Measurements from ENCODE around the gene FAF1. TPM values are rescaled to one million over a fixed set of nuclear protein-coding genes. Genes with fewer than 3 reads are reported as not detected.

The FAF1 gene
- total and polyA plus RNA-seq, 9 donors, result 23.1 to 76.0 (median 57.1) TPM

- TF ChIP-seq EP300 (IDR thresholded peaks at IDR 0.05) (no peak), POLR2A (IDR thresholded peaks at IDR 0.05) (no peak), CTCF (IDR thresholded peaks at IDR 0.05) (no peak)
- no peaks in the 10 kb centered on the region for H3K36me3 ChIP-seq
- H3K27me3 ChIP-seq, result peaks cover 10% of the 10 kb centered on the region
- no peak overlapping the region for H3K27ac ChIP-seq
- WGBS, 3 donors, result 34 to 36% (median 35%) methylated on average over 7 of the region's 7 CpGs
- H3K9me3 ChIP-seq, result no peaks in the 10 kb centered on the region
- H3K4me1 ChIP-seq (ENCODE audit: insufficient read depth), result peaks cover 1% of the 10 kb centered on the region
- intact Hi-C loops (cut with DNase I), result no loop called here
- no peak overlapping the region for H3K4me3 ChIP-seq
- DNase-seq, result no peak
Observed at GRCh38 chr1:50414853-50415234, 545.2 kb downstream of the FAF1 start.

- H3K9me3 ChIP-seq, result no peaks in the 10 kb centered on the region
- WGBS, 3 donors, result 74 to 93% (median 89%) methylated on average over 1 of the region's 1 CpG
- DNase-seq, result no peak
Observed at GRCh38 chr1:50412813-50413476, 547.1 kb downstream of the FAF1 start.

GRCh38 chr1:50405814-50406213 is 554.3 kb downstream of the FAF1 start:
- H3K9me3 ChIP-seq, result no peaks in the 10 kb centered on the region
- no peaks in the 10 kb centered on the region for H3K27me3 ChIP-seq
- intact Hi-C loops (cut with DNase I), result no loop called here
- H3K36me3 ChIP-seq, result no peaks in the 10 kb centered on the region
- DNase-seq, result no peak
- WGBS, 3 donors, result 62 to 75% (median 74%) methylated on average over 4 of the region's 4 CpGs
- no peak for TF ChIP-seq EP300 (IDR thresholded peaks at IDR 0.05)
- no peak for TF ChIP-seq CTCF (IDR thresholded peaks at IDR 0.05)
- no peak for TF ChIP-seq POLR2A (IDR thresholded peaks at IDR 0.05)
- no peak overlapping the region for H3K27ac ChIP-seq
- no peaks in the 10 kb centered on the region for H3K4me1 ChIP-seq (ENCODE audit: insufficient read depth)
- H3K4me3 ChIP-seq, result no peak overlapping the region

More at GRCh38 chr1:50412813-50413476, 547.1 kb downstream of the FAF1 start:
- H3K4me3 ChIP-seq, result no peak overlapping the region
- intact Hi-C loops (cut with DNase I), result no loop called here
- no peak overlapping the region for H3K27ac ChIP-seq
- no peak for TF ChIP-seq CTCF (IDR thresholded peaks at IDR 0.05)
- no peak for TF ChIP-seq EP300 (IDR thresholded peaks at IDR 0.05)
- TF ChIP-seq POLR2A (IDR thresholded peaks at IDR 0.05), result no peak
- peaks cover 2% of the 10 kb centered on the region for H3K27me3 ChIP-seq
- peaks cover 1% of the 10 kb centered on the region for H3K4me1 ChIP-seq (ENCODE audit: insufficient read depth)
- no peaks in the 10 kb centered on the region for H3K36me3 ChIP-seq

GRCh38 chr1:50393522-50394120 is 566.4 kb downstream of the FAF1 start:
- no peaks in the 10 kb centered on the region for H3K9me3 ChIP-seq
- no peak overlapping the region for H3K27ac ChIP-seq
- no peaks in the 10 kb centered on the region for H3K27me3 ChIP-seq
- no peaks in the 10 kb centered on the region for H3K36me3 ChIP-seq
- 46 to 68% (median 63%) methylated on average over 2 of the region's 2 CpGs for WGBS, 3 donors
- H3K4me3 ChIP-seq, result no peak overlapping the region
- TF ChIP-seq EP300 (IDR thresholded peaks at IDR 0.05) (no peak), CTCF (IDR thresholded peaks at IDR 0.05) (no peak), POLR2A (IDR thresholded peaks at IDR 0.05) (no peak)
- no peak for DNase-seq
- H3K4me1 ChIP-seq (ENCODE audit: insufficient read depth), result no peaks in the 10 kb centered on the region
- intact Hi-C loops (cut with DNase I), result no loop called here

Small RNA genes lying within 50 kb of the gene (small RNA-seq; reads per million reads assigned to genes)
- gene RNU6-1026P, result not detected

Other genes with a start within 250 kb of the FAF1 start
- gene CDKN2C, start 10.0 kb upstream of the FAF1 start, total RNA-seq, result 10 to 100 TPM; 17.4 to 49.2 (median 32.7) TPM
- 10 to 100 TPM; 46.7 to 65.6 TPM for gene CDKN2C, start 10.0 kb upstream of the FAF1 start, polyA plus RNA-seq
- gene C1orf185, start 142.0 kb upstream of the FAF1 start, total RNA-seq, result not detected
- not detected for gene C1orf185, start 142.0 kb upstream of the FAF1 start, polyA plus RNA-seq

All from ovary (tissue), 9 donors.